IMR-90 (cell line): ENCODE data around the gene EMID1. TPM values are rescaled to one million over a fixed set of nuclear protein-coding genes. Genes with fewer than 3 reads are reported as not detected.

Experiments
- ATAC-seq: fragments of 200-7000 bp; cut with Tn5 transposase; 2 replicates; pipeline ENCODE4 v1.9.1; 2020; ENCODE audit warnings: low read depth, mild to moderate bottlenecking, moderate library complexity
- BruUV-seq: library from RNA; stranded (reverse); fragments of 400-500 nt; replicated peaks from 2 replicates; lab custom pipeline; 2021; lab: Mats Ljungman, UMichigan
- CTCF ChIA-PET: fragments of 300-600 bp; formaldehyde crosslinking; extraction: SDS; loops from one replicate; lab custom pipeline; 2021; ENCODE audit warnings: antibody characterized with exemption; lab: Yijun Ruan, JAX
- POLR2A ChIA-PET: fragments of 300-600 bp; sonication (Branson Sonifier 250); formaldehyde crosslinking; loops from one replicate; lab custom pipeline; 2022; ENCODE audit warnings: antibody characterized with exemption; ENCODE audit not compliant: unreplicated experiment; lab: Charles Lee
- DNase-seq: peaks from one replicate; pipeline ENCODE4 v3.0.0; 2013
- H2AFZ ChIP-seq: replicated peaks from 2 replicates; pipeline ENCODE3; 2013; ENCODE audit warnings: low read length, mild to moderate bottlenecking; ENCODE audit not compliant: poor library complexity
- H2AK5ac ChIP-seq: 2 replicates; pipeline ENCODE4 v1.6.1; 2013; ENCODE audit warnings: low read depth, low read length, inconsistent platforms
- H2AK9ac ChIP-seq: replicated peaks from 2 replicates; pipeline ENCODE3; 2013; ENCODE audit warnings: mild to moderate bottlenecking, low read depth, low read length, moderate library complexity; ENCODE audit not compliant: poor library complexity
- H2BK120ac ChIP-seq: 2 replicates; pipeline ENCODE4 v1.6.1; 2013; ENCODE audit warnings: low read depth, low read length, inconsistent platforms
- H2BK15ac ChIP-seq: 3 replicates; pipeline ENCODE4 v1.6.1; 2013; ENCODE audit warnings: low read depth, low read length, inconsistent platforms
- H2BK20ac ChIP-seq: 2 replicates; pipeline ENCODE4 v1.6.1; 2013; ENCODE audit warnings: low read depth, mild to moderate bottlenecking, inconsistent platforms, low read length, moderate library complexity
- H2BK5ac ChIP-seq: 2 replicates; pipeline ENCODE4 v1.6.1; 2013; ENCODE audit warnings: mild to moderate bottlenecking, low read depth, low read length, inconsistent platforms; ENCODE audit not compliant: poor library complexity, severe bottlenecking
- H3K14ac ChIP-seq: replicated peaks from 2 replicates; pipeline ENCODE4 v1.6.1; 2013; ENCODE audit warnings: low read depth, low read length, inconsistent platforms
- H3K18ac ChIP-seq: 2 replicates; pipeline ENCODE4 v1.6.1; 2013; ENCODE audit warnings: low read depth, low read length, control low read depth
- H3K23ac ChIP-seq: 2 replicates; pipeline ENCODE4 v1.6.1; 2013; ENCODE audit warnings: low read depth, low read length, inconsistent platforms
- H3K27ac ChIP-seq: 2 replicates; pipeline ENCODE4 v1.5.1; 2013; ENCODE audit warnings: mild to moderate bottlenecking, control low read depth, low read length; ENCODE audit not compliant: insufficient read depth
- H3K27me3 ChIP-seq: 2 replicates; pipeline ENCODE4 v1.6.1; 2013; ENCODE audit warnings: low read length; ENCODE audit not compliant: control insufficient read depth, insufficient read depth
- H3K36me3 ChIP-seq: 2 replicates; pipeline ENCODE4 v1.6.1; 2013; ENCODE audit warnings: low read length, mixed read lengths; ENCODE audit not compliant: control insufficient read depth, insufficient read depth
- H3K4ac ChIP-seq: 2 replicates; pipeline ENCODE4 v1.6.1; 2013; ENCODE audit warnings: low read depth, low read length, inconsistent platforms
- H3K4me1 ChIP-seq: 2 replicates; pipeline ENCODE4 v1.6.1; 2013; ENCODE audit warnings: low read length, mixed read lengths; ENCODE audit not compliant: control insufficient read depth, insufficient read depth
- H3K4me2 ChIP-seq: 2 replicates; pipeline ENCODE4 v1.6.1; 2013; ENCODE audit warnings: low read depth, mild to moderate bottlenecking, control low read depth, low read length, moderate library complexity
- H3K4me3 ChIP-seq: 2 replicates; pipeline ENCODE4 v1.5.1; 2013; ENCODE audit warnings: low read depth, mild to moderate bottlenecking, control low read depth, low read length, moderate library complexity; ENCODE audit not compliant: insufficient read depth
- H3K56ac ChIP-seq: 2 replicates; pipeline ENCODE4 v1.6.1; 2013; ENCODE audit warnings: low read length, inconsistent platforms; ENCODE audit not compliant: insufficient read depth; ENCODE audit errors: extremely low read depth
- H3K79me1 ChIP-seq, 2 experiments: 2 replicates each; pipeline ENCODE4 v1.6.1; 2013; ENCODE audit warnings: low read length in 2 of 2, inconsistent platforms in 1 of 2, low read depth in 1 of 2
- H3K9ac ChIP-seq: 2 replicates; pipeline ENCODE4 v1.6.1; 2013; ENCODE audit warnings: low read depth, low read length, control low read depth
- H3K9me1 ChIP-seq: 2 replicates; pipeline ENCODE4 v1.6.1; 2013; ENCODE audit warnings: low read length, inconsistent platforms; ENCODE audit not compliant: insufficient read depth
- H3K9me3 ChIP-seq: 2 replicates; pipeline ENCODE4 v1.6.1; 2013; ENCODE audit warnings: low read length; ENCODE audit not compliant: control insufficient read depth, insufficient read depth
- H4K20me1 ChIP-seq: 2 replicates; pipeline ENCODE4 v1.6.1; 2013; ENCODE audit warnings: low read length, inconsistent platforms; ENCODE audit not compliant: insufficient read depth
- H4K5ac ChIP-seq: 2 replicates; pipeline ENCODE4 v1.6.1; 2013; ENCODE audit warnings: mild to moderate bottlenecking, low read depth, low read length, control low read depth
- H4K8ac ChIP-seq, 2 experiments: 2 replicates each; pipeline ENCODE4 v1.6.1; 2013; ENCODE audit warnings: low read depth in 2 of 2, low read length in 2 of 2, control low read depth in 1 of 2, inconsistent platforms in 1 of 2
- H4K91ac ChIP-seq: 2 replicates; pipeline ENCODE4 v1.6.1; 2013; ENCODE audit warnings: low read depth, low read length, inconsistent platforms; ENCODE audit not compliant: insufficient read depth
- CTCF ChIP-seq: conservative IDR thresholded peaks from 2 replicates; pipeline ENCODE4 v1.5.1; 2012; ENCODE audit warnings: mild to moderate bottlenecking, low read depth, low read length, improper control_type of control experiment
- POLR2A ChIP-seq: IDR thresholded peaks from 2 replicates; pipeline ENCODE4 v1.6.1; 2012; ENCODE audit warnings: mild to moderate bottlenecking, low read depth, low read length
- RAD21 ChIP-seq: IDR thresholded peaks from 2 replicates; pipeline ENCODE4 v1.6.1; 2012; ENCODE audit warnings: low read length, improper control_type of control experiment
- RFX5 ChIP-seq: IDR thresholded peaks from 2 replicates; pipeline ENCODE4 v1.8.0; 2012; ENCODE audit warnings: low read depth, mild to moderate bottlenecking, low read length, moderate library complexity
- USF2 ChIP-seq: fragments of 150-350 bp; IDR thresholded peaks from 2 replicates; pipeline ENCODE4 v1.6.1; 2017; ENCODE audit warnings: mild to moderate bottlenecking, antibody characterized with exemption, low read length, low read depth
- WGBS, 2 experiments: methylation state at CpG; one replicate each; pipeline versions ENCODE4 v1.1.5 to v1.1.7; 2013; ENCODE audit warnings: missing lambda C conversion rate in 2 of 2; ENCODE audit not compliant: insufficient read length in 1 of 2; ENCODE audit errors: extremely low coverage in 2 of 2; 5-methylcytosine and 5-hydroxymethylcytosine counted together
- dilution Hi-C: fragments of 300-500 bp; cut with HindIII; formaldehyde crosslinking; loops from one replicate; pipeline ENCODE4 v1.14.3; 2018; ENCODE audit warnings: low sequenced_read_pairs; ENCODE audit not compliant: unreplicated experiment
- in situ Hi-C: fragments of 300-500 bp; cut with MboI; formaldehyde crosslinking; loops from 3 replicates; pipeline ENCODE4 v1.14.3; 2019; ENCODE audit warnings: low sequenced_read_pairs, inconsistent platforms, mixed read lengths
- intact Hi-C: fragments of 100-400 bp; cut with micrococcal nuclease; formaldehyde crosslinking; loops from 2 replicates; pipeline ENCODE4 v1.10.0; 2022
- polyA plus RNA-seq, 3 experiments: library from polyadenylated mRNA; depleted of rRNA; stranded (reverse); fragments of >200 nt; gene quantifications; 2 replicates each; pipeline ENCODE4 v1.2.3, GENCODE V29; 2012; ENCODE audit warnings: low replicate concordance in 1 of 3
- total RNA-seq: library from RNA; depleted of rRNA; stranded (reverse); fragments of >200 nt; gene quantifications from 2 replicates; pipeline ENCODE4 v1.2.3, GENCODE V29; 2012

The EMID1 gene
- total and polyA plus RNA-seq, 2 of the 4 experiments (the other 2 are of a cell fraction), result 0.54 to 1.3 TPM

- H3K9me3 ChIP-seq, result peaks cover 2% of the 10 kb centered on the region; the same call in 1 of the 2 replicates
- 93% methylated on average over 3 of the region's 19 CpGs; no CpG with 5 or more reads in 1 of the 2 experiments for WGBS, 2 experiments
- ATAC-seq, result no peak
- no TSS peak for BruUV-seq
- no peak overlapping the region for H3K23ac ChIP-seq
- ChIA-PET CTCF (interaction anchor here (2.0 kb wide), 1 partner anchor 14 kb away, joined by 6 read pairs; no protein-coding TSS in a partner anchor), POLR2A (no interaction called here)
- H3K18ac ChIP-seq, result no peak overlapping the region
- no peak overlapping the region for H3K27ac ChIP-seq
- H2AK9ac ChIP-seq, result no peak overlapping the region
- dilution Hi-C loops, result no loop called here
- TF ChIP-seq RFX5, result no peak
- TF ChIP-seq CTCF, result no peak
- TF ChIP-seq RAD21, result no peak
- TF ChIP-seq USF2, result no peak
- TF ChIP-seq POLR2A, result no peak
- no peaks in the 10 kb centered on the region for H3K79me1 ChIP-seq
- peaks cover 2% of the 10 kb centered on the region; the same call in 1 of the 2 replicates for H3K27me3 ChIP-seq
- H3K14ac ChIP-seq, result no peak overlapping the region
- no peak overlapping the region for H2BK5ac ChIP-seq
- H3K9me1 ChIP-seq, result no peaks in the 10 kb centered on the region
- no peak overlapping the region for H4K91ac ChIP-seq
- no peak overlapping the region for H3K9ac ChIP-seq
- DNase-seq, result no peak
- intact Hi-C loops, result no loop called here
- no peak overlapping the region for H2AK5ac ChIP-seq
- in situ Hi-C loops, result loop anchor here (25.0 kb wide), 1 partner anchor 619 kb away; no protein-coding TSS in a partner anchor
- no peak overlapping the region for H3K4me3 ChIP-seq
- H2AFZ ChIP-seq, result no peak overlapping the region
- H4K20me1 ChIP-seq, result no peaks in the 10 kb centered on the region
- no peaks in the 10 kb centered on the region for H3K36me3 ChIP-seq
- H2BK15ac ChIP-seq, result no peak overlapping the region
- no peak overlapping the region for H4K5ac ChIP-seq
- no peak overlapping the region for H3K56ac ChIP-seq
- no peak overlapping the region for H2BK20ac ChIP-seq
- H2BK120ac ChIP-seq, result no peak overlapping the region
- H3K4me2 ChIP-seq, result no peak overlapping the region
- H3K4ac ChIP-seq, result no peak overlapping the region
- no peak overlapping the region for H4K8ac ChIP-seq
- no peaks in the 10 kb centered on the region for H3K4me1 ChIP-seq
These were observed 25.5 kb downstream of the EMID1 start for GRCh38 chr22:29230972-29231875.
